HepG2 (cell line): ENCODE data around the gene PRRT2. TPM values are rescaled to one million over a fixed set of nuclear protein-coding genes. Genes with fewer than 3 reads are reported as not detected.

Experiments
- AHR ChIP-seq: IDR thresholded peaks from 2 replicates; pipeline ENCODE4 v1.6.1; 2018; ENCODE audit warnings: missing genetic modification reagents, missing compliant biosample characterization
- ERF ChIP-seq: IDR thresholded peaks from 2 replicates; pipeline ENCODE4 v1.6.1; 2018; ENCODE audit warnings: missing biosample characterization, missing genetic modification reagents
- HNF4G ChIP-seq, 2 experiments: sonication (generic) in 1 of 2; formaldehyde crosslinking in 1 of 2; IDR thresholded peaks; 2 replicates each; pipeline versions ENCODE4 v1.4.0 to v1.6.1; 2011 to 2020; ENCODE audit warnings: borderline replicate concordance in 2 of 2, low read depth in 2 of 2, mild to moderate bottlenecking in 2 of 2, low read length in 1 of 2, missing genetic modification reagents in 1 of 2, moderate library complexity in 1 of 2
- RBM22 ChIP-seq: fragments of 200-400 bp; formaldehyde crosslinking; optimal IDR thresholded peaks from 2 replicates; pipeline ENCODE3; 2017; ENCODE audit warnings: mild to moderate bottlenecking, low read length, moderate library complexity
- ZNF350 ChIP-seq: sonication (generic); formaldehyde crosslinking; IDR thresholded peaks from 2 replicates; pipeline ENCODE4 v1.4.0; 2020; ENCODE audit warnings: mild to moderate bottlenecking, low read depth, missing genetic modification reagents, borderline replicate concordance
- ZNF687 ChIP-seq: sonication (generic); formaldehyde crosslinking; IDR thresholded peaks from 2 replicates; pipeline ENCODE4 v1.5.1; 2020; ENCODE audit warnings: mild to moderate bottlenecking, missing genetic modification reagents, moderate library complexity
- ZSCAN5A ChIP-seq: sonication (generic); formaldehyde crosslinking; IDR thresholded peaks from 2 replicates; pipeline ENCODE4 v1.8.0; 2022; ENCODE audit warnings: mild to moderate bottlenecking, missing genetic modification reagents, borderline replicate concordance
- polyA plus RNA-seq, 8 experiments: library from polyadenylated mRNA; depleted of rRNA in 3 of 8; stranded (reverse) in 7 of 8; unstranded in 1 of 8; fragments of >200 nt; fragmentation: Illumina TruSeq in 4 of 8; extraction: Trizol in 4 of 8; gene quantifications; 2 replicates each; pipeline versions ENCODE4 v1.2.1 to v1.2.3, GENCODE V29; 2011 to 2016; ENCODE audit warnings: low read depth in 4 of 8, missing spikeins in 1 of 8, mixed read lengths in 1 of 8; ENCODE audit not compliant: insufficient read depth in 1 of 8
- total RNA-seq, 5 experiments: library from RNA; depleted of rRNA; stranded (reverse); fragments of >200 nt; fragmentation: Illumina TruSeq; extraction: Trizol; gene quantifications; 2 replicates each; pipeline ENCODE4 v1.2.3, GENCODE V29; 2016; ENCODE audit warnings: low read depth in 1 of 5
- TF ChIP-seq, protein P1 (sequence below): sonication (generic); formaldehyde crosslinking; IDR thresholded peaks from 2 replicates; pipeline ENCODE4 v1.5.0; 2020; ENCODE audit warnings: mild to moderate bottlenecking, missing genetic modification reagents
- TF ChIP-seq, protein P2 (sequence below), 2 experiments: IDR thresholded peaks; 2 replicates each; pipeline ENCODE4 v1.6.1; 2011 to 2012; ENCODE audit warnings: low read length in 2 of 2, borderline replicate concordance in 1 of 2, low read depth in 1 of 2, mild to moderate bottlenecking in 1 of 2, moderate library complexity in 1 of 2
- TF ChIP-seq, protein P3 (sequence below): sonication (generic); formaldehyde crosslinking; IDR thresholded peaks from 2 replicates; pipeline ENCODE4 v1.5.0; 2020; ENCODE audit warnings: missing genetic modification reagents

Gene PRRT2
- total and polyA plus RNA-seq, 2 of the 13 experiments (the other 11 are each of a cell fraction or from before 2014, with no cell fraction given) = 0.51 to 1.1 TPM

- TF ChIP-seq ZNF687 (CRISPR knock-in tag) (peak; percentile 58; the same call in 1 of the 2 replicates), AHR (CRISPR knock-in tag) (0 out of 2 replicates have a peak, but pooled peaks have one; percentile 12), HNF4G (IDR thresholded peaks at IDR 0.05; ENCODE audit: borderline replicate concordance, low read depth, low read length) (no peak), HNF4G (CRISPR knock-in tag; IDR thresholded peaks at IDR 0.05; ENCODE audit: borderline replicate concordance, low read depth) (0 out of 2 replicates have a peak, but pooled peaks have one; percentile 4), RBM22 (no peak), ERF (CRISPR knock-in tag) (no peak), ZSCAN5A (0 out of 2 replicates have a peak, but pooled peaks have one; percentile 46), ZNF350 (CRISPR knock-in tag) (0 out of 2 replicates have a peak, but pooled peaks have one; percentile 3)
- TF ChIP-seq, protein P1, sequence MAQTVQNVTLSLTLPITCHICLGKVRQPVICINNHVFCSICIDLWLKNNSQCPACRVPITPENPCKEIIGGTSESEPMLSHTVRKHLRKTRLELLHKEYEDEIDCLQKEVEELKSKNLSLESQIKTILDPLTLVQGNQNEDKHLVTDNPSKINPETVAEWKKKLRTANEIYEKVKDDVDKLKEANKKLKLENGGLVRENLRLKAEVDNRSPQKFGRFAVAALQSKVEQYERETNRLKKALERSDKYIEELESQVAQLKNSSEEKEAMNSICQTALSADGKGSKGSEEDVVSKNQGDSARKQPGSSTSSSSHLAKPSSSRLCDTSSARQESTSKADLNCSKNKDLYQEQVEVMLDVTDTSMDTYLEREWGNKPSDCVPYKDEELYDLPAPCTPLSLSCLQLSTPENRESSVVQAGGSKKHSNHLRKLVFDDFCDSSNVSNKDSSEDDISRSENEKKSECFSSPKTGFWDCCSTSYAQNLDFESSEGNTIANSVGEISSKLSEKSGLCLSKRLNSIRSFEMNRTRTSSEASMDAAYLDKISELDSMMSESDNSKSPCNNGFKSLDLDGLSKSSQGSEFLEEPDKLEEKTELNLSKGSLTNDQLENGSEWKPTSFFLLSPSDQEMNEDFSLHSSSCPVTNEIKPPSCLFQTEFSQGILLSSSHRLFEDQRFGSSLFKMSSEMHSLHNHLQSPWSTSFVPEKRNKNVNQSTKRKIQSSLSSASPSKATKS = no peak
- TF ChIP-seq, protein P2, sequence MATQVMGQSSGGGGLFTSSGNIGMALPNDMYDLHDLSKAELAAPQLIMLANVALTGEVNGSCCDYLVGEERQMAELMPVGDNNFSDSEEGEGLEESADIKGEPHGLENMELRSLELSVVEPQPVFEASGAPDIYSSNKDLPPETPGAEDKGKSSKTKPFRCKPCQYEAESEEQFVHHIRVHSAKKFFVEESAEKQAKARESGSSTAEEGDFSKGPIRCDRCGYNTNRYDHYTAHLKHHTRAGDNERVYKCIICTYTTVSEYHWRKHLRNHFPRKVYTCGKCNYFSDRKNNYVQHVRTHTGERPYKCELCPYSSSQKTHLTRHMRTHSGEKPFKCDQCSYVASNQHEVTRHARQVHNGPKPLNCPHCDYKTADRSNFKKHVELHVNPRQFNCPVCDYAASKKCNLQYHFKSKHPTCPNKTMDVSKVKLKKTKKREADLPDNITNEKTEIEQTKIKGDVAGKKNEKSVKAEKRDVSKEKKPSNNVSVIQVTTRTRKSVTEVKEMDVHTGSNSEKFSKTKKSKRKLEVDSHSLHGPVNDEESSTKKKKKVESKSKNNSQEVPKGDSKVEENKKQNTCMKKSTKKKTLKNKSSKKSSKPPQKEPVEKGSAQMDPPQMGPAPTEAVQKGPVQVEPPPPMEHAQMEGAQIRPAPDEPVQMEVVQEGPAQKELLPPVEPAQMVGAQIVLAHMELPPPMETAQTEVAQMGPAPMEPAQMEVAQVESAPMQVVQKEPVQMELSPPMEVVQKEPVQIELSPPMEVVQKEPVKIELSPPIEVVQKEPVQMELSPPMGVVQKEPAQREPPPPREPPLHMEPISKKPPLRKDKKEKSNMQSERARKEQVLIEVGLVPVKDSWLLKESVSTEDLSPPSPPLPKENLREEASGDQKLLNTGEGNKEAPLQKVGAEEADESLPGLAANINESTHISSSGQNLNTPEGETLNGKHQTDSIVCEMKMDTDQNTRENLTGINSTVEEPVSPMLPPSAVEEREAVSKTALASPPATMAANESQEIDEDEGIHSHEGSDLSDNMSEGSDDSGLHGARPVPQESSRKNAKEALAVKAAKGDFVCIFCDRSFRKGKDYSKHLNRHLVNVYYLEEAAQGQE (IDR thresholded peaks at IDR 0.05; ENCODE audit: borderline replicate concordance in 1 of 2, low read depth in 1 of 2, low read length in 2 of 2) = no peak
- TF ChIP-seq, protein P3, sequence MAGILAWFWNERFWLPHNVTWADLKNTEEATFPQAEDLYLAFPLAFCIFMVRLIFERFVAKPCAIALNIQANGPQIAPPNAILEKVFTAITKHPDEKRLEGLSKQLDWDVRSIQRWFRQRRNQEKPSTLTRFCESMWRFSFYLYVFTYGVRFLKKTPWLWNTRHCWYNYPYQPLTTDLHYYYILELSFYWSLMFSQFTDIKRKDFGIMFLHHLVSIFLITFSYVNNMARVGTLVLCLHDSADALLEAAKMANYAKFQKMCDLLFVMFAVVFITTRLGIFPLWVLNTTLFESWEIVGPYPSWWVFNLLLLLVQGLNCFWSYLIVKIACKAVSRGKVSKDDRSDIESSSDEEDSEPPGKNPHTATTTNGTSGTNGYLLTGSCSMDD = no peak
Observed at GRCh38 chr16:29862383-29862883, 50.4 kb downstream of the PRRT2 start (continued).
